ENCODE results near the gene ITCH. TPM values are rescaled to one million over a fixed set of nuclear protein-coding genes. Genes with fewer than 3 reads are reported as not detected.
"Not testable (repeated sequence)": the region's sequence is repeated elsewhere in the genome, so short reads cannot be mapped to it uniquely, and the experiment has no call there.

Gene ITCH
- total RNA-seq, 1 experiment from 2014 or later: 44.4 TPM

GRCh38 chr20:34337982-34338726 is 24.9 kb upstream of the ITCH start:
- no peak for DNase-seq (ENCODE audit: low read depth, low spot score)
- in situ Hi-C loops (cut with HindIII; ENCODE audit: low pct_unique_long_range_greater_than_20kb, low sequenced_read_pairs): no loop called here

GRCh38 chr20:34340726-34341125 is 22.3 kb upstream of the ITCH start:
- DNase-seq (ENCODE audit: low read depth, low spot score); in situ Hi-C loops (cut with HindIII; ENCODE audit: low pct_unique_long_range_greater_than_20kb, low sequenced_read_pairs): not testable (repeated sequence)

- in situ Hi-C loops (cut with HindIII; ENCODE audit: low pct_unique_long_range_greater_than_20kb, low sequenced_read_pairs); DNase-seq (ENCODE audit: low read depth, low spot score): not testable (repeated sequence)
Observed at GRCh38 chr20:34341199-34341598, 21.9 kb upstream of the ITCH start.

GRCh38 chr20:34343458-34344211 is 19.4 kb upstream of the ITCH start:
- no peak for DNase-seq (ENCODE audit: low read depth, low spot score)
- in situ Hi-C loops (cut with HindIII; ENCODE audit: low pct_unique_long_range_greater_than_20kb, low sequenced_read_pairs): no loop called here

DNA sequence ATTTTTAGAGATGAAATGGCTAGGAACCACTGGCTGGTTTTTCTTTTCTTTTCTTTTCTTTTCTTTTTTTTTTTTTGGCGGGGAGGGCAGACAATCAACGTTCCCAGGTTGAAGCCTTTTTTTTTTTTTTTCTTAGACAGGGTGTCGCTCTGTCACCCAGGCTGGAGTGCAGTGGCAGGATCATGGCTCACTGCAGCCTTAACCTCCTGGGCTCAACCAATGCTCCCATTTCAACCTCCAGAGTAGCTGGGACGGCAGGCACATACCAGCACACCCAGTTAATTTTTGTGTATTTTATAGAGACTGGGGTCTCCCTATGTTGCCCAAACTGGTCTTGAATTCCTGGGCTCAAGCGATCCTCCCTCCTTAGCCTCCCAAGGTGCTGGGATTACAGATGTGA is 18.8 kb upstream of the ITCH start:
- in situ Hi-C loops (cut with HindIII; ENCODE audit: low pct_unique_long_range_greater_than_20kb, low sequenced_read_pairs): no loop called here
- no peak for DNase-seq (ENCODE audit: low read depth, low spot score)

- no peak for DNase-seq (ENCODE audit: low read depth, low spot score)
- in situ Hi-C loops (cut with HindIII; ENCODE audit: low pct_unique_long_range_greater_than_20kb, low sequenced_read_pairs): no loop called here
Observed at GRCh38 chr20:34345402-34345736, 17.7 kb upstream of the ITCH start.

DNA sequence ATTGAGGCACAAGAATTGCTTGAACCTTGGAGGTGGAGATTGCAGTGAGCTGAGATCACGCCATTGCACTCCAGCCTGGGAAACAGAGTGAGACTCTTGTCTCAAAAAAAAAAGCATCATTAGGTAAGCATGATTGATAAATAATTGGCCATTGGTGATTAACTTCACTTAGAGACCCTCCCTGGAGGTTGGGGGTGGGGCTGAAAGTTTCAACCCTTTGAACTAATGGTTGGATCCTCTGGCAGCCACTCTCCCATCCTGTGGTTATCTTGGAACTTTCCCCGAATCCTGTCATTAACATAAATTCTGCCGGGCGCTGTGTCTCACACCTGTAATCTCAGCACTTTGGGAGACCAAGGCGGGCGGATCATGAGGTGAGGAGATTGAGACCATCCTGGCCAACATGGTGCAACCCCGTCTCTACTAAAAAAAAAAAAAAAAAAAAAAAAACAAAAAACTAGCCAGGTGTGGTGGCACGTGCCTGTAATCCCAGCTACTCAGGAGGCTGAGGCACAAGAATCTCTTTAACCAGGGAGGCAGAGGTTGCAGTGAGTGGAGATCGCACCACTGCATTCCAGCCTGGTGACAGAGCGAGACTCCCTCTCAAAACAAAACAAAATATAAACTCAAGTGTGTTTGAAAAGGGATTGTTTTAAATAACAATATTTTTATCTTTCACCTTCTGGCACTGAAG is 17.1 kb upstream of the ITCH start:
- in situ Hi-C loops (cut with HindIII; ENCODE audit: low pct_unique_long_range_greater_than_20kb, low sequenced_read_pairs); DNase-seq (ENCODE audit: low read depth, low spot score): not testable (repeated sequence)

DNA sequence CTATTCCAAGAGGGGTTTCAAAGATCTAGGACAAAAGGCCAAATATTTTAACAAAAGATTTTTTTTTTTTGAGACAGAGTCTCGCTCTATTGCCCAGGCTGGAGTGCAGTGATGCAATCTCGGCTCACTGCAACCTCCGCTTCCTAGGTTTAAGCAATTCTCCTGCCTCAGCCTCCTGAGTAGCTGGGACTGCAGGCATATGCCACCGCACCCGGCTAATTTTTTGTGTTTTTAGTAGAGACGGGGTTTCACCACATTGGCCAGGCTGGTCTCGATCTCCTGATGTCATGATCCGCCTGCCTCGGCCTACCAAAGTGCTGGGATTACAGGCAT is 16.6 kb upstream of the ITCH start:
- in situ Hi-C loops (cut with HindIII; ENCODE audit: low pct_unique_long_range_greater_than_20kb, low sequenced_read_pairs): not testable (repeated sequence)

DNA sequence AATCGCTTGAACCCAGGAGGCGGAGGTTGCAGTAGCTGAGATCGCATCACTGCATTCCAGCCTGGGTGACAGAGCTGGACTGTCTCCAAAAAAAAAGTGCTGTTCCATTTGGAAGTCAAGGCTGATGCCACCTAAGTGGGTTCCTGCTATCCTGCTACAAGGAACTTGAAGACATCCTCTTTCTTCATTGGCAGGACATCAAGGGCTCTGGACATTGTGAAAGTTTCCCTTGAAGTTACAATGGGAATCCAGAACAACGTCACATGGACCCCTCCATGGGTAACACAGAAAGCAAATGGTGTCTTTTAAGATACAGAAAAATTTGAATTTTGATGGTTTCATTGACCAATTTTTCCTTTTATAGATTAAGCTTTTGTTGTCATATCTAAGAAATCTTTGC is 15.5 kb upstream of the ITCH start:
- in situ Hi-C loops (cut with HindIII; ENCODE audit: low pct_unique_long_range_greater_than_20kb, low sequenced_read_pairs): no loop called here

More for the DNA sequence above, 16.6 kb upstream of the ITCH start:
- DNase-seq (ENCODE audit: low read depth, low spot score): not testable (repeated sequence)

GRCh38 chr20:34350095-34350494 is 13.0 kb upstream of the ITCH start:
- DNase-seq (ENCODE audit: low read depth, low spot score): no peak
- in situ Hi-C loops (cut with HindIII; ENCODE audit: low pct_unique_long_range_greater_than_20kb, low sequenced_read_pairs): no loop called here

More for the DNA sequence above, 15.5 kb upstream of the ITCH start:
- DNase-seq (ENCODE audit: low read depth, low spot score): no peak

DNA sequence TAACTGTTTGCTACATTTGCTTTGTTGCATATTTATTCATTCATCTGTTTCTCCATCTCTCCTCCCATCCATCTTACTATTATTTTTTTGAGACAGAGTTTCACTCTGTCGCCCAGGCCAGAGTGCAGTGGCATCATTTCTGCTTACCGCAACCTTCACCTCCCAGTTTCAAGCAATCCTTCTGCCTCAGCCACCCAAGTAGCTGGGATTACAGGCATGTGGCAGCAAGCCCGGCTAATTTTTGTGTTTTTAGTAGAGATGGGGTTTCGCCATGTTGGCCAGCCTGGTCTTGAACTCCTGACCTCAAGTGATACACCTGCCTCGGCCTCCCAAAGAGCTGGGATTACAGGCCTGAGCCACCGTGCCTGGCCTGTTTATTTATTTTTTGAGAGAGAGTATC is 9.6 kb upstream of the ITCH start:
- DNase-seq (ENCODE audit: low read depth, low spot score); in situ Hi-C loops (cut with HindIII; ENCODE audit: low pct_unique_long_range_greater_than_20kb, low sequenced_read_pairs): not testable (repeated sequence)

DNA sequence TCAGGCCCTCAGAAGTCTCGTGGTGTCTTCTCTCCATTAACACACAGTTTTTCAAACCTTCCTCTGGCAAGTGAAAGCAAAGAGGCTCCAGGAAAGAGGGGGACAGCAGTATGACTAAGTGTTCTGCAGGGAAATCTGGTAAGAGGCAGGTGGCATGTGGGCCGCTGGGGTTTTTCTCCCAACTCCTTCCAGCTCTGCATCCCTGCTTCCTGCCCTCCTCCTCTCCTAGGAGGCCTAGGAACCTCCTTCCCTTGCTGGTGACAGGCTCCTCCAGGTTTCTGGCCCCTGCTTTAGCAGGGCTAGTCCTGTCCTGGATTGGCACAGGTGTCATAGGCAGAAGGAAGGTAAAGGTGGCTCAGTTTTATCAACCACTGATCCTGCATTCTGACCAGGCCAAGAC is 7.6 kb upstream of the ITCH start:
- in situ Hi-C loops (cut with HindIII; ENCODE audit: low pct_unique_long_range_greater_than_20kb, low sequenced_read_pairs): no loop called here
- no peak for DNase-seq (ENCODE audit: low read depth, low spot score)

- in situ Hi-C loops (cut with HindIII; ENCODE audit: low pct_unique_long_range_greater_than_20kb, low sequenced_read_pairs); DNase-seq (ENCODE audit: low read depth, low spot score): not testable (repeated sequence)
Observed at GRCh38 chr20:34359729-34360128, 3.3 kb upstream of the ITCH start.

GRCh38 chr20:34362502-34363061 is 491 bp upstream of the ITCH start:
- in situ Hi-C loops (cut with HindIII; ENCODE audit: low pct_unique_long_range_greater_than_20kb, low sequenced_read_pairs): no loop called here
- no peak for DNase-seq (ENCODE audit: low read depth, low spot score)

DNA sequence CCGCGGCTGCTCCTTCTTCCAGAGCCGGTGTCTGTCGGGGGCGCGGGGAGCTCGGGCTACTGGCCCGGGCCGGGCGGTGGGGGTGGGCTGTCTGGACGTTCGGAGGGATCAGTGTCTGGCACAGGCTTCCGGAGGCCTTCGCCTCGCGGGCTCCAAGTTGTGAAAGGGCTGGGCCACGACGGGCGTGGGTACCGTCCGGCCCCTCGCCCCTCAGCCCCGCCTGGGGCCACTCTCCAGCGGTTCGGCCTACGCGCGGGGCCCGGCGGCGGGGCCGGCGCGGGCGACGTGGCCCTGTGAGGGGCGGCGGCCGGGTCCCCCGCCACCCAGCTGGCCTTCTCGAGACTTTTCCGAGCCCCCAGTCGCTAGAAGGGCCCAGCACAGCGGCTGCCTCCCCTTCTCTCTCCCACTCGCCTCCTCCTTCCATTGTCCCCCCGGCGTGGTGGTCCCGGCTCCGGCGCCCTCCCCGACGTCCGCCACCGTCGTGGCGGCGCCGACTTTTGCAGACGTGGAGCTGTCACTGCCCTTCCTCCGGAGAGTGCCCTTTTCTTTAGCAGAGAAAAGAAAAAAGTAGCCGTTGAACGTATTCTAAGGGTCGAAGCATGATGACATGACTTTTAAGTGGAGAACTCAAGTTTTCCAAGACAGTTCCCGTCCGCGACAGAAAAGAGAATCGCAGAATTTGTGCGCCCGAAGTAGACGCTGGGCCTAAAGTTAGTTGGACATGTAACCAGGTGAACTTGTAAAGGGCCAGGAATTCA is 571 bp downstream of the ITCH start:
- peak; percentile 67 for DNase-seq (ENCODE audit: low read depth, low spot score)
- in situ Hi-C loops (cut with HindIII; ENCODE audit: low pct_unique_long_range_greater_than_20kb, low sequenced_read_pairs): no loop called here

DNA sequence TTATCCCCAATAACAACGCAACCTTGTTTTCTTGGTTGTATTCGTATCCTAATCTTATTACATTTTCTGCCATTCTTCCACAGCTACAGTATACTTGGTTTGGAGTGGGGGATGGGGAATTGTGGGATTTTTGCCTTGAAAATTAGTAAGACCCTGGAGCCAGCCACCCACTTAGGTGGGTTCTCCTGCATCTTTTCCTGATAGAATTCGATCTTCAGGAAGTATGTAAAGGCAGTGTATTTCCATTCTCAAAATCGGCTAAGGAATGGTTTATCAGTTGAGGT is 1.1 kb downstream of the ITCH start:
- no peak for DNase-seq (ENCODE audit: low read depth, low spot score)
- in situ Hi-C loops (cut with HindIII; ENCODE audit: low pct_unique_long_range_greater_than_20kb, low sequenced_read_pairs): no loop called here

- in situ Hi-C loops (cut with HindIII; ENCODE audit: low pct_unique_long_range_greater_than_20kb, low sequenced_read_pairs): no loop called here
- no peak for DNase-seq (ENCODE audit: low read depth, low spot score)
Observed at GRCh38 chr20:34365765-34366213, 2.7 kb downstream of the ITCH start.

- DNase-seq (ENCODE audit: low read depth, low spot score): no peak
- in situ Hi-C loops (cut with HindIII; ENCODE audit: low pct_unique_long_range_greater_than_20kb, low sequenced_read_pairs): no loop called here
Observed at GRCh38 chr20:34367155-34367554, 4.1 kb downstream of the ITCH start.
